ENCODE measurements around the gene KISS1R. TPM values are rescaled to one million over a fixed set of nuclear protein-coding genes. Genes with fewer than 3 reads are reported as not detected.

The KISS1R gene
- total RNA-seq, 4 donors from 2014 or later = 0.45 TPM; not detected in 3

DNA sequence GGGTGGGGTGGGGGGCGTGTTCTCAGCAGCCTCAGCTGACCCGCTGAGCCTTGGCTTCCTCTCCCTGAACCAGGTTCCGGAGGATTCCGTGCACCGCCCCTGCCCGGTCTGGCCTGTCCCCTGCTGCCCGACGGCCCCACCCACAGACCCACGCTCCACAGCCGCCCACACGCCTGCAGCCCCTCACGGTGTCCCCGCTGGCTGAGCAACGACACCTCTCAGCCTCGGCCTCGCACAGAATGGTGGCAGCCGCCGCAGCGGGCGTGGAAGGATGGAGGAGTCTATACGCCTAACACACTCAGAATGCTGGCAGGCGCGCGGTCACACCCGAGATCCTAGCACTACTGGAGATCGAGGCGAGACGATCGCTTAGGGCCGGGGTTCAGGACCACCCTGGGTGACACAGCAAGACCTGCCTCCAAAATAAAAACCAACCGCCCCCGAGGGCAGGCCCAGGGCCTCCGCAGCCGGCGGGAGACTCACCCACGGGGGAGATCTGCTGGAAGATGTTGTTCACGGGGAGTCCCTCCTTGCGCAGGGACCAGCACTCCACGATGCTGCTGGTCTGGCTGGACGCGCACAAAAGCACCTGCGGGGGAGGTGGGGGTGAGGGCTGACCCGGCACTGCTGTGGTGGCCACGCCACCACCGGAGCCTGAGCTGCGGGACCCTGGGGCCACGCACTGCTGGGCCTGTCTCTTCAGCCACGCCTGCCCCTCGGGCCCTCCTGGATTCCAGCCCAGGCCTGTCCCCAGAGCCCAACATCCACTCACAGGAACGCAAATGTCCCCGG is 32.5 kb upstream of the KISS1R start:
- TF ChIP-seq POLR2A (IDR thresholded peaks at IDR 0.05) = no peak
- TF ChIP-seq, protein P1, sequence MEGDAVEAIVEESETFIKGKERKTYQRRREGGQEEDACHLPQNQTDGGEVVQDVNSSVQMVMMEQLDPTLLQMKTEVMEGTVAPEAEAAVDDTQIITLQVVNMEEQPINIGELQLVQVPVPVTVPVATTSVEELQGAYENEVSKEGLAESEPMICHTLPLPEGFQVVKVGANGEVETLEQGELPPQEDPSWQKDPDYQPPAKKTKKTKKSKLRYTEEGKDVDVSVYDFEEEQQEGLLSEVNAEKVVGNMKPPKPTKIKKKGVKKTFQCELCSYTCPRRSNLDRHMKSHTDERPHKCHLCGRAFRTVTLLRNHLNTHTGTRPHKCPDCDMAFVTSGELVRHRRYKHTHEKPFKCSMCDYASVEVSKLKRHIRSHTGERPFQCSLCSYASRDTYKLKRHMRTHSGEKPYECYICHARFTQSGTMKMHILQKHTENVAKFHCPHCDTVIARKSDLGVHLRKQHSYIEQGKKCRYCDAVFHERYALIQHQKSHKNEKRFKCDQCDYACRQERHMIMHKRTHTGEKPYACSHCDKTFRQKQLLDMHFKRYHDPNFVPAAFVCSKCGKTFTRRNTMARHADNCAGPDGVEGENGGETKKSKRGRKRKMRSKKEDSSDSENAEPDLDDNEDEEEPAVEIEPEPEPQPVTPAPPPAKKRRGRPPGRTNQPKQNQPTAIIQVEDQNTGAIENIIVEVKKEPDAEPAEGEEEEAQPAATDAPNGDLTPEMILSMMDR (IDR thresholded peaks at IDR 0.05) = no peak
- Histone ChIP-seq H3K4me1 (peaks cover 0 to 10% (median 0%) of the 10 kb centered on the region in 3 donors), H3K4me3 (no peak overlapping the region), H3K27me3 (no peaks in the 10 kb centered on the region), H3K27ac (no peak overlapping the region), H3K9me3 (no peaks in the 10 kb centered on the region), H3K36me3 (peaks cover 38 to 100% (median 50%) of the 10 kb centered on the region in 3 donors)
- no peak for DNase-seq
- intact Hi-C loops (cut with DNase I) = no loop called here
- WGBS, 2 donors = 91% methylated on average over 7 of the region's 51 CpGs; no CpG with 5 or more reads in 1 of the 2 donors

DNA sequence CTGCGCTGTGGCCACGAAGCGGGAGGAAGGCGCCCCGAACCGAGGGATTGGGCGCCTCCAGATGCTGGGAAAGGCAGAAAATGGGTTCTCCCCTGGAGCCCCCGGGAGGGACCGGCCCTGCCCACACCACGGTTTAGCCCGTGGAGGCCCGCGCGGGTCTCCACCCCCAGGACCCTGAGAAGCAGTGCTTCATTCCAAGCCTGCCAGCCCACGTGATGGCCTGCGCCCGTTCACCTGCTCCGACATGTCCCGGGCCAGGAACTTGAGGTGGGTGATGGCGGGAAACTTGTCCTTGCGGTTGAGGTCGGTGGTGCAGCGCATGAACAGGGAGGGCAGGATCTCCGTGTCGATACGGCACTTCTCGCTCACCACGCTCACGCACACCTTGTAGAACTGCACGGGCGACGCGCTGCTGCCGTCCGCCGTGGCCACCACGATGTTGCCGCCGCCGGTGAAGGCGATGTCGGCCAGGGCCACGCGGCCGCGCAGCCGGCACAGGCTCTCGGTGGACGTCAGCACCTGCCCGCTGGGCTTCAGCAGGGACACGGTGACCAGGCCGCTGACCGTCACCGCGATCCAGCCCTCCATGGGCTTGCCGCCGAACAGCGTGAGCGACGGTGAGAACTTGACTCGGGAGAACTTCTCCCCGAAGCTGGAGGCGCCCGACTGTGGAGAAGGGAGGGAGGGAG is 31.5 kb upstream of the KISS1R start:
- WGBS, 2 donors = 93 to 95% methylated on average over 17 to 31 of the region's 64 CpGs
- Histone ChIP-seq H3K9me3 (no peaks in the 10 kb centered on the region), H3K4me3 (no peak overlapping the region), H3K4me1 (peaks cover 0 to 11% (median 0%) of the 10 kb centered on the region in 3 donors), H3K36me3 (peaks cover 36 to 100% (median 59%) of the 10 kb centered on the region in 3 donors), H3K27me3 (no peaks in the 10 kb centered on the region), H3K27ac (no peak overlapping the region)
- TF ChIP-seq, protein P1 (IDR thresholded peaks at IDR 0.05) = no peak
- TF ChIP-seq POLR2A (IDR thresholded peaks at IDR 0.05) = no peak
- DNase-seq = no peak
- intact Hi-C loops (cut with DNase I) = no loop called here

DNA sequence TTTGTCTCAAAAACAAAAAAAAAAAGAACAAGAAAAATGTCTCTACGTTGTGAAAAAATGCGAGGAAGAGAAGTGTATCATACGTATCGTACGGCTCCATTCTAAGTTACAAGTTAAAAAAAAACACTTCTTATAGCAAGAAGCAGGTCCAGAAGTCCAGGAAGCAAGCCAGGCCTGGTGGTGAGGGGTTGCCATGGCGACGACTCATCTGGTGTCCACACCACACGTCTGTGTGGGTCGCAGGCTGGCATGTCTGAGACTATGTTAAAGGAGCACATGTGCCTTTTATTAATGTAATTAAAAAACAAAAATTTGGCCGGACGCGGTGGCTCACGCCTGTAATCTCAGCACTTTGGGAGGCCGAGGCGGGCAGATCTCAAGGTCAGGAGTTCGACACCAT is 30.1 kb upstream of the KISS1R start:
- no peak for TF ChIP-seq POLR2A (IDR thresholded peaks at IDR 0.05)
- TF ChIP-seq, protein P1 (IDR thresholded peaks at IDR 0.05) = no peak
- Histone ChIP-seq H3K9me3 (no peaks in the 10 kb centered on the region), H3K4me3 (no peak overlapping the region), H3K4me1 (peaks cover 4 to 25% (median 7%) of the 10 kb centered on the region in 3 donors), H3K27me3 (no peaks in the 10 kb centered on the region), H3K36me3 (peaks cover 27 to 88% (median 46%) of the 10 kb centered on the region in 3 donors), H3K27ac (no peak overlapping the region)
- DNase-seq = no peak
- intact Hi-C loops (cut with DNase I) = no loop called here
- 79 to 82% methylated on average over 16 of the region's 16 CpGs for WGBS, 2 donors

DNA sequence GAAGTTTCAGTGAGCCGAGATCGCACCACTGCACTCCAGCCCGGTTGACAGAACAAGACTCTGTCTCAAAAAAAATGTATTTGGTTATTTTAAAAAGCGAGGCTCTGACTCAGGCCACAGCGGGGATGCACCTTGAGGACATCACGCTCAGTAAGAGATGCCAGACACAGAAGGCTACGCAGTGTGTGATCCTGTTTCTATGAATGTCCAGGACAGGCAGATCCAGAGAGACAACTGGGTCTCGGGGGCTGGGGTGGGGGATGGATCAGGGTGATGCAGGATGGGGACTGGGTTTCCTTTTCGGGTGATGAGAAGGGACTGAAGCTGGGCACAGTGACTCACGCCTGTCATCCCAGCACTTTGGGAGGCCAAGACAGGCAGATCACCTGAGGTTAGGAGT is 29.5 kb upstream of the KISS1R start:
- no peak for DNase-seq
- Histone ChIP-seq H3K27ac (no peak overlapping the region), H3K27me3 (no peaks in the 10 kb centered on the region), H3K9me3 (no peaks in the 10 kb centered on the region), H3K36me3 (peaks cover 27 to 83% (median 41%) of the 10 kb centered on the region in 3 donors), H3K4me3 (no peak overlapping the region), H3K4me1 (peaks cover 8 to 29% (median 9%) of the 10 kb centered on the region in 3 donors)
- no peak for TF ChIP-seq POLR2A (IDR thresholded peaks at IDR 0.05)
- TF ChIP-seq, protein P1 (IDR thresholded peaks at IDR 0.05) = no peak
- intact Hi-C loops (cut with DNase I) = no loop called here
- WGBS, 2 donors = 89 to 90% methylated on average over 7 to 9 of the region's 10 CpGs
